HPDE6-E6E7 (cell line): ENCODE results near the gene KASH5.
A peak's percentile ranks its signal among the peaks of the same experiment; 100 is the strongest.

ENCODE experiments used
- DNase-seq: peaks from one replicate; pipeline ENCODE4 v3.0.0; 2011; ENCODE audit warnings: missing footprints; ENCODE audit errors: extremely low spot score

The KASH5 gene, protein sequence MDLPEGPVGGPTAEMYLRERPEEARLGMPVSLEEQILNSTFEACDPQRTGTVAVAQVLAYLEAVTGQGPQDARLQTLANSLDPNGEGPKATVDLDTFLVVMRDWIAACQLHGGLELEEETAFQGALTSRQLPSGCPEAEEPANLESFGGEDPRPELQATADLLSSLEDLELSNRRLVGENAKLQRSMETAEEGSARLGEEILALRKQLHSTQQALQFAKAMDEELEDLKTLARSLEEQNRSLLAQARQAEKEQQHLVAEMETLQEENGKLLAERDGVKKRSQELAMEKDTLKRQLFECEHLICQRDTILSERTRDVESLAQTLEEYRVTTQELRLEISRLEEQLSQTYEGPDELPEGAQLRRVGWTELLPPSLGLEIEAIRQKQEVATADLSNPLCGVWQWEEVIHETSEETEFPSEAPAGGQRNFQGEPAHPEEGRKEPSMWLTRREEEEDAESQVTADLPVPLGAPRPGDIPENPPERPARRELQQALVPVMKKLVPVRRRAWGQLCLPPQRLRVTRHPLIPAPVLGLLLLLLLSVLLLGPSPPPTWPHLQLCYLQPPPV

DNA sequence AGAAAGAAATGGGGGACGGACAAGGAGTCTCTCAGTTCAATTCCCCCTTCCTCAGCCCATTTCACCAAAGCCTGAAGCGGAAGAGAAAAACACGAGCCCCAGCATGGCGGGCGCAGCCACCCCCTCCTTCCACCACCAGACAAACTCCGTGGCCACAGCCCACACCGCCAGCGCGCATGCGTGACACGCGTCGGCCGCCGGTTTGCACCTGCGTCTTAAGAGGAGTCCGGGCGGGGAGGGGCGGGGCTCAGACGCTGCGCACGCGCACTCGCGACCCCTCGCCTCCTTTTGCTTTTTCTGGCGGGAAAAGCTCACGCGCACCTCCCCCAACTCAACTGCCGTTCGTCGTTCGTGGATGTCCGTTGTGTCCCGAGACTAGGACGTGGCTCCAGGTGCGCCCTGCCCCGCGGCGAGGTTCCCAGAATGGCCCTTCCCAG is at the start of gene KASH5:
Gene KASH5 (plus strand): TSS at position 314 of the 437 bp plus-strand sequence. CDS start 2,635 bp downstream, outside the sequence.
- DNase-seq: no peak

DNA sequence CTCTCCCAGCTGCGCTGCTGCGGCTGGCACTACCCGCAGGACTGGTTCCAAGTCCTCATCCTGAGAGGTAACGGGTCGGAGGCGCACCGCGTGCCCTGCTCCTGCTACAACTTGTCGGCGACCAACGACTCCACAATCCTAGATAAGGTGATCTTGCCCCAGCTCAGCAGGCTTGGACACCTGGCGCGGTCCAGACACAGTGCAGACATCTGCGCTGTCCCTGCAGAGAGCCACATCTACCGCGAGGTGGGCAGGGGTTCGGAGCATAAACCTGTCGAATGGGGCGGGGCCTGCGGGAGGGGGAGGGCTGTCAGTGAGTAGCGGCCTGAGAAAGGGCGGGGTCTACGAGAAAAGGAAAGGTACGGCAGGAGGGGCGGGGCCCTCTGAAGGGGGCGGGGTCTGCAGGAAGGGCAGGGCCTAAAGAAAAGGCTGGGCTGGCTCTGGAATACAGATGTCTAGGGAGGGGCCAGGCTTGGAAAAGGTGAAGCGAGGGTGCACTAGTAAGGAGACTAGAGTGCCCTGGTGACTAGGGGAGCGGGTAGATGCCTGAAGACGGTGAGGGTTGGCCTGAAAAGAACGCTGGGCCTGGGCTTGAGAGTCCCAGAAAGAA is 49.3 kb upstream of the KASH5 start:
- DNase-seq: peak; percentile 88

DNA sequence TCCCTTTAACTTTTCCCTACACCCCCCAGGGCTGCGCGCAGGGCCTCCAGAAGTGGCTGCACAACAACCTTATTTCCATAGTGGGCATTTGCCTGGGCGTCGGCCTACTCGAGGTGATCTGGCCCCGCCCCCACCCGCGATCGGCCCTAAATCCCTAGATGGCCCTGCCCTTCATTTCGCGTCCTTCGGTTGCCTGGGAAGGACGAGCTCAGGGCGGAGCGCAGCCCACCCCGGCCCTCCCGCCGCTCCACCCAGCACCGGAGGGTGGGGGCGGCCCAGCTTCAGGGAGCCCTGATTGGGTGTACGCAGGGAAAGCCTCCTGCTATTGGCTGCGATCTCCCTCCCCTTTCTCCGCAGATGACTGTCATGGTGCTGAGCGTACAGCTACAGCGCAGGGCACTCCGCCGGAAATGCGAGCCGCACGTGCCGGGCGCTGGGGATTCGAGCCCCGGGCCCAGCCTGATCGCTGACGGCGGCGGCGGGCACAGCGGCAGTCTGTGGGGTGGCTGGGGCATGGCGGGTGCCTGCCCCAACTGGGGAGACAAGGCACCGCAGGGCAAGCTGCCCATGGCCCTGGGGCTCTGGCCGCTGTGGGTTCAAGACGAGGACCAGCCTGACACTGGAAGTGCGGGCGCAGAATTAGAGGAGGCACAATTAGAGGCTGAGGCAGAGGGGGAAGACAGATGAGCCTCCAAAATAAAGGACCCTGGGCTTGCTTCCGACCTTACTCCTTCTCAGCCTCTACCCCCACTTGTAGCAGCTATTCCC is 48.6 kb upstream of the KASH5 start:
- DNase-seq: peak; percentile 100

DNA sequence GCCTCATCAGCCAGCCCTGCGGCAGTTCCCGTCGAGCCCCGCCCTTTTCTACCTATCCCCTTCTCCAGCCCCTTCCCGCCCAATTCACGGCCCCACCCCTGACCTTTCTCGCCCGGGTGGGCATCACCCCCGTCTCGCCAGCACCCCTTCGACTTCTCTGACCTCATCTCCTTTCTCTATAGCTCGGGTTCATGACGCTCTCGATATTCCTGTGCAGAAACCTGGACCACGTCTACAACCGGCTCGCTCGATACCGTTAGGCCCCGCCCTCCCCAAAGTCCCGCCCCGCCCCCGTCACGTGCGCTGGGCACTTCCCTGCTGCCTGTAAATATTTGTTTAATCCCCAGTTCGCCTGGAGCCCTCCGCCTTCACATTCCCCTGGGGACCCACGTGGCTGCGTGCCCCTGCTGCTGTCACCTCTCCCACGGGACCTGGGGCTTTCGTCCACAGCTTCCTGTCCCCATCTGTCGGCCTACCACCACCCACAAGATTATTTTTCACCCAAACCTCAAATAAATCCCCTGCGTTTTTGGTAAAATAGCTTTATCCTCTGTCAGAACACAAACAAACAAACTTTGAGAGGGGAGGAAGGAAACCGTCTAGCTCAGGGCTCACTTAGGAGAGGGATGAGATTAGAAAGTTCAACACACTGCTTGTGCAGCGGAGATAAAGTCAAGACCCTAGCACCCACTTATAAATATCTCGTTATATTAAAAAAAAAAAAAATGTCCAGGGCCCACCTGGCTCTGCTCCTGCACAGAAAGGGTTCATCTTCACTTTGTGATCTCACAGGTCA is 47.8 kb upstream of the KASH5 start:
- peak; percentile 74 for DNase-seq

DNA sequence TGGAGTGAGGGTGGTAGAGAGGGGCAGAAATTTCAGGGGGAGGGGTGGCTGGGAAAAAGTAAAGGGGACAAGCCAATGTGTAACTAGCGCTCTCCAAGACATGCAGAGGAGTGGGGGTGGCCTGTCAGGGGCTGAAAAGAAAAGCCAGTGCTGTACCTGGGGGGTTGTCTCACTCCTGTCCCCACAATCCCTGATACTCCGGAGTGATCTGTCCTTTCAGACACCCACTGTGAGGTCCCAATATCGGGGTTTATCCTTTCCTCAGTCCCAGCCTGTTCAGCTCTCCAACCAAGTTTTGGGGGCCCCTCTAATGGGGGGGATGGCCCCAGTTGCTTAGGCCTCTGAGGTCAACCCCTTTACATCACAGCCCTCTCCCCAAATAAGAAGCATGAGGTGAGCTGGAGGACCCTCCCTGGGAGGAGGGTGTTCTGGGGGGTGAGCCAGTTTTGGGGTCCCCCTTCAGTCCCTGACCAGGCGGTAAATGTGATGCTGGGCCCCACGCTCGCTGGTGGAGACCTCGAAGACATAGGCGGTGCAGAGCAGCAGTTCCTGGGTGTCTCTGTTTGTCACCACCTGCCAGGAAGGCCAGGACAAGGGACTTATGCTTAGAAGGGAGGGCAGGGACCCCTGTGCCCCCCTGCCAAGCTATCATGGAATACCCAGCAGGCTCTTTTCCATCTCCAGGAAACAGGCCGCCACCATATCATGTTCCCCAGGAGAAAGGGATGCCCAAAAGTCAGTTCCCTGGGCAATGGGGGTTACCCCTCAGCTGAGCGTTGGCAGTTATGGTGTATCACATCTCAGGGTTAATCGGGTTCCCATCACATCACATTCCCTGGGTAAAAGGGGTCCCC is 47.0 kb upstream of the KASH5 start:
- DNase-seq: no peak

DNA sequence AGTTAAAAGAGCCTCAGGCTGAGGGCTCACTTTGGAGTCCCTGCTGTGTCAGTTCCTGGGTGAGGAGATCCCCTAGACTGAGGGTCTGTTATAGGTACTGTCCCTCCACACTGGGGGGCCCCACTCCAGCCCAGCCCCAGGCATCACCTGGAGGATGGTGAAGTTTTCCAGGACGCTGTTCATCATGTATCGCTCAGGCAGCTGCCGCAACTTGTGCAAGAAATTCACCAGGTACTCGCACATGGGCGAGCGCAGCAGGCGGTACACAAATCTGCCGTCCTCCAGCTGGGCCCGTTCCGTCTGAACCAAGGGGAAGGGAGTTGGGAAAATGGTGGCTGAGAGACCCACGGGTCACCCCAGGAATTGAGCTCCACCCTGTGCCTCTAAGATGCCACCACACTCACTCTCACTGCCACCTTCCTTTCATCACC is 45.7 kb upstream of the KASH5 start:
- DNase-seq: no peak

DNA sequence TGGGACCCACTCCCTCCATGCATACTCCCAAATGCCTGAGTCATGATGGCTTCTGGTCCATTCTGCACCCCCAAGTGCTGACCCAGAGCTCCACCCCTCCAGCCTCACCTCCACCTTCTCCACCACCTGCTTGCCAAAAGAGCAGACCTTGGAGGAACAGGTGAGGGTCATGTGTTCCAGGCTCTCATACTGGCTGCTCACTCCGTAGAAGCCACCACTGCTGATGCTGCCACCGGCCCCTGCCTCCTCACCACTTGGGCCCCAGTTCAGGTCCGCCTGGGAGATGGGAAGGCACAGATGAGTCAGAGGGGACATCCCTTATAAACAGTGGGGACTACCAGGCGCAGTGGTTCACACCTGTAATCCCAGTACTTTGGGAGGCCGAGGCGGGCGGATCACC is 44.9 kb upstream of the KASH5 start:
- no peak for DNase-seq

DNA sequence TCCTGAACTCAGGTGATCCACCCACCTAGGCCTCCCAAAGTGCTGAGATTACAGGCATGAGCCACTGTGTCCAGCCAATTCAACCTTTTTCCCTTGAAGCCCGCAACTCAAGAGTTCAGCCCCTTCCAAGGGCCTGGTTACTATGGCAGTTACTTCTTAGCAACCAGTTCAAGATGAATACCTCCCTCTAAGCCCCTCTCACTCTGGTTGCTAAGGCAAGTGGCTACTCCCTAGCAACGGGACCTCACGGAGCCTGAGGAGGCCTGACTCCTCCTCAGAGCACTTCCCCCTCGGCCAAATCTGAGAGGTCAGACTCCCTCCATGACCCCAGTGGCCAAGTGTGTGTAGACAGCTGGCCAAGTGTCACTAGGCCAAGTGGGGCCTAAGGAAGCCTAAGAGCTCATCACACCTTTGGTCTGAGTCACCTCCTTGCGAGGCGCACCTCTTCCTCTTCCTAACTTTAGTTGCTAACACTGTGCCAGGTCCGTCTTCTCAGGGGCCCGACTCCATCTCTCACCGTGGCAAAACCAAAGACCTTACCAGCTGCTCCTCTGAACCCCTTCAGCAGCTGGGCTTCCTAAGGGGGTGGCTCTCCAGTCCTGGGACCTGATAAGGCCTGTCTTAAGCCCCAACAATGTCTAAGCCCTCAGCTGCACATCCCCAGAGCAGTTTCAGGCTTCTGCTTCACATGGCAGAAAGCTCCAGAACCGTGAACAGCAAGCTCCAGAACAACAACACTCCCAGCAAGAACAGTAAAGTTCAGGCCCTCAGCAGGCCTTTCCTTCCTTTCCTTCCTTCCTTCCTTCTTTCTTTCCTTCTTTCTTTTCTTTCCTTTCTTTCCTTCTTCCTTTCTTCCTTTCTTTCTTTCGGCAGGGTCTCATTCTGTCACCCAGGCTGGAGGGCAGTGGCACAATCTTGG is 43.3 kb upstream of the KASH5 start:
- no peak for DNase-seq

DNA sequence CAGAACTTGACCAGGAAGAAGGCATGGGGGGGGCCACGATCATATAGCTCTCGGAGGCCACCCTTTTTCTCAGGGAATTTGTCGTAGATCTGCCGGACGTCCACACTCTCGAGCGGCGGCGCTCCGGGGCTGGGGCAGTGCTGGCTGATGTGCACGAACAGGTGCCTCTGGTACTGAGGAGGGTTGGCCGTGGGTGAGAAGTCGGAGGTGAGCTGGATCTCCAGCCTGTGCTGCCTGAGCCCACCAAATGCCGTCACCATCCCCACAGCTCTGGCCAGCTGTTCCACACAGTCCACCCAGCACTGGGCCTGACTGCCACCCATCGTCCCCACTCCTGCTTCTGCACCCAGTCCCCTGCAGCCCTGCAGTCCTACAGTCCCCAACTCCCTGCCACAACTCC is 40.9 kb upstream of the KASH5 start:
- no peak for DNase-seq

DNA sequence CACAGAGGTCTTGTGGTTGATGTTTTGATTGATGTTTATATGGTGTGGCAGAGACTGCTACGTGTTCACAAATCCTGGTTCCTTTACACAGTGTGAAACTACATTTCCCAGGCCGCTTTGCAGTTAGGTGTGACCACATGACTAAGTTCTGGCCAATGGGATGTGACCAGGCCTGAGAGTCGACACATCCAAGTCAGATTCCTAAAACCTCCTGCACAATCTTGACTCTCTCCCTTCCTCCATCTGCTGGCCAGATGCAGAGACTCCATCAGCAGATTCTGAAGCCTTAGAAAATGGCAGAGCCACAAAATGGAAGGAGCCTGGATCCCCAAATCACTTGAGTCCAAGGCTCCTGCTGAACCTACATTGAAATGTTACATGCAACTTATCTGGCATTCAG is 40.2 kb upstream of the KASH5 start:
- DNase-seq: peak; percentile 55

DNA sequence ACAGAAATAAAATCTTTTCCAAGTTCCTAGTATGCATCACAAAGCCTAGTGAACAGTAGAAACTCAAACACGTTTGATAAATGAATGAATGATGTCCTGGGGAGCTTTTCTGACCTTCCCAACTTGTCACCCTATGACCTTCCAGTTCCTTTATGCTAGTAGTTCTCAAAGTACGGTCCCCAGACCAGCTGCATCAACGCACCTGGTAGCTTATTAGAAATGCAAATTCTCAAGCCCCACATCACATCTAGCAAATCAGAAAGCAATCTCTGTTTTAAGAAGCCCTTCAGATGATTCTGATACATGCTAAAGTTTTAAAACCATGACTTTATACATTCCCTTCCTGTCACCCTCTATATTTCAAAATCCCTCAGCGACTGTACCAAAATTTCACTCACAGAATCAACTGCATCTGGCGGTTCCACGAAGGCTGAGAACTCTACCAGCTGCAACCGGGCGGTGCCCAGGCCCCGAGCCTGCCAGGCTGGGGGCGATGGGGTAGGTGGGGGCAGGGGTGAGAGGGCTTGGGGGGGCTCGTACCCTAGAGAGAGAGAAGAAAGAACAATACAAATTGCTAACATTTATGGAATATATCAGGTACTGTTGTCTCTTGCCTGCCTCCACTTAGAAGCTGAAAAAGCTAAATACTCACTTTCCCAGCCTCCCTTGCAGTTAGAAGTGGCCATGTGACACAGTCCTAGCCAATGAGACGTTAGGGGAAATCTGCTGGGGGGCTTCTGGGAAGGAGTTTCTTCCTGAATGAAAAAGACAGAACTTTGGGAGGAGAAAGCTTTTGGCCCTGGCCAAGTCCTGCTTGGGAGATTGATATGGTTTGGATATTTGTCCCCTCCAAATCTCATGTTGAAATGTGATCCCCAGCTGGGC is 39.5 kb upstream of the KASH5 start:
- no peak for DNase-seq

DNA sequence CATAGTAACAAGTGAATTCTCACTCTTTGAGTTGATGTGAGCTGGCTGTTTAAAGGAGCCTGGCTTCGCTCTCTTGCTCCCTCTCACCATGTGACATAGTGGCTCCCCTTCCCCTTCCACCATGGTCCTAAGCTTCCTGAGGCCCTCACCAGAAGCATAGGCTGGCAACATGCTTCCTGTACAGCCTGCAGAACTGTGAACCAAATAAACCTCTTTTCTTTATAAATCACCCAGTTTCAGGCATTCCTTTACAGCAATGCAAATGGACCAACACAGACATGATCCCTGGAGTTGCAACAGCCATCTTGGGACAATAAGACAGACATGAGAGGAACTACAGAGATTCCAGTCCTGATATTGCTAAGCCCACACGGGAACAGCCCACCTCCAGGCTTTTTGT is 38.5 kb upstream of the KASH5 start:
- no peak for DNase-seq

DNA sequence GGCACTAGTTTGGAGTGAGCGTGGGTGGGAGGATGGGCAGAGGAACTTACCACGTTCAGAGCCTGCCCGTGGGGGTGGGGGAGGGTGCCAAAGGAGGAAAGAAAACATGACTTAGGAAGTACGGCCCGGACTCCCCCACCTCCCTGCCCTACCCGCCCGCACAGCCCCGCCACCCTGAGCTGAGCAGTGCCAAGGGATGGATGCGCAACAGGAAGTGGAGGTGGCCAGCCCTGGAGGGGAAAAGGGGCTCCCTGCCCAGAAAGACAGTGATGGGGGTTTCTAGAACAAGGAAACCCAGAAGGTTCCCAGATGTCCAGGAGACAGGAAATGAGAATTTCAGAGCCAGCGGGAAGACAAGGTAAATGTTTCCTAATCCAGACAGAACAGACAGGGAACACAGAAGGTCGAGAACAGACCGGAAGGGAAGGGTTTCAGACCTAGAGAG is 32.1 kb upstream of the KASH5 start:
- DNase-seq: no peak

DNA sequence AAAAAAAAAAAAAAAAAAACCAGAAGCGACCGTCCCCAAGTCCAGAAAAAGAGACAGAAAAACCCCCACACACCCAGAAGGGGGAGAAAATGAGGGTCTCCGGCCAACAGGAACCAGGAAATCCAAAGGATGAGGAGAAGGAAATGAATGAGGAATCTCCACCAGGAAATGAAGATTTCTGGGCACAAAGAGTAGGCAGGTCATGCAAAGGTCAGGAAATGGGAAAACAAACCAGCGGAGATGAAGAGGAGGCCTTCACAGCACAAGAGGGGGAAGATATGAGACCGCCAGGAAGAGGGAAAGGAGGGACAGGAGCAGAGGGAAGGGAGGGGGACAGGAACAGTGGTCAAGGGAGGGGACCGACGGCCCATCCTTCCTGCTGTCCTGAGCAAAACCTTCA is 31.7 kb upstream of the KASH5 start:
- DNase-seq: no peak

DNA sequence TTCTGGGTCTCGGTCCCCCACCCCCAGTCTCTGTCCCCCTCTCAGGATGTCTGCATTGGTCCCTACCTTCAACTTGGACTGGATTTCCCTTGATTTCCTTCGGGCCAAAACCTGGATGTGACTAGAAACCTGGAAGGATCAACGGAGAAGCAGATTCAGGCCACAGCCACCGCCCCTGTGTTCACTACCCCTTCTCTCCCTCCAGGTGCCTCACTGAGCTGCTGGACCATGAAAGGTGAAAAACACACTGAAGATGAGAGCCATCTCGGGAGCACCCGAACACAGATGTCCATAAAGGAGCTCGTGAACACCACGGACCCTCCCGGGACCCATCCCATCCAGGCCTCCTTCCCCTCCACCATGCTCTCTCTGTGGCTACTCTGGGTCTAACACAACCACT is 30.9 kb upstream of the KASH5 start:
- no peak for DNase-seq

DNA sequence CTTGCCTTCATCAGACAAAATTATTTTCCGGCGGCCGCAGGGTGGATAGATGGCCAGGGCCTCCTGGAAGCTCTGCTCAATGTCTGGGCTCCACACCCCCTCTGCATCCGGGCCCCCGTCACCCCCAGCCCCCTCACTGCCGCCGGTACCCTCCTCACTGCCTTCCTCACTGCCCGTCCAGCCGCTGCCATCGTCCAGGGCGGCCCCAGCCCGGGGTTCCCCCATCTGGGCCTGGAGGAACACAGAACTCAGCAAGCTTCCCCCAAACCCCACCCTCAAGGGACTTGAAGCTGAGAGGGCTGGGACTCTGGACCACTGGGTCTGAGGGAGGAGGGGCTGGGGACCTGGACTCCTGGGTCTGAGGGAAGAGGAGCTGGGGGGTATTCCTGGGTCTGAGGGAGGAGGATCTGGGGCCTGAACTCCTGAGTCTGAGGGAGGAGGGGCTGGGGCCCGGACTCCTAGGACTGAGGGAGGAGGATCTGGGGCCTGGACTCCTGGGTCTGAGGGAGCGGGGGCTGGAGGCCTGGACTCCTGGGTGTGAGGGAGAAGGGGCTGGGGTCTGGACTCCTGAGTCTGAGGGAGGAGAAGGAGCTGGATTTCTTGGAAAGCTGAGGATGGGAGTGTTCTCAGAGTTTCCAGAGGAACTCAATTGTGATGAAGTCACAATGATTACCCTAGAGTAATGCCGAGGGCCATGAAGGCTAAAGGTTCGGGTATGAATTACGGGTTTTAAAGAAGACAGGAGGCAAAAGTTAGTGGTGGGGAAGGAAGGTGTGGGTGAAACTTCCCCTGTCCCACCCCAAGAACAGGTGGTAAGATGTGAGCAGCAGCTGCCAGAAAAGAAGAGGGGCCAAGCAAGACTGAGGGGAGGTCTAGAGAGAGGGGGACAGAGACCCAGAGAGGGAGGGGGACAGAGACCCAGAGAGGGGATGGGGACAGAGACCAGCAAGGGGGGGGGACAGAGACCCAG is 27.9 kb upstream of the KASH5 start:
- DNase-seq: no peak

DNA sequence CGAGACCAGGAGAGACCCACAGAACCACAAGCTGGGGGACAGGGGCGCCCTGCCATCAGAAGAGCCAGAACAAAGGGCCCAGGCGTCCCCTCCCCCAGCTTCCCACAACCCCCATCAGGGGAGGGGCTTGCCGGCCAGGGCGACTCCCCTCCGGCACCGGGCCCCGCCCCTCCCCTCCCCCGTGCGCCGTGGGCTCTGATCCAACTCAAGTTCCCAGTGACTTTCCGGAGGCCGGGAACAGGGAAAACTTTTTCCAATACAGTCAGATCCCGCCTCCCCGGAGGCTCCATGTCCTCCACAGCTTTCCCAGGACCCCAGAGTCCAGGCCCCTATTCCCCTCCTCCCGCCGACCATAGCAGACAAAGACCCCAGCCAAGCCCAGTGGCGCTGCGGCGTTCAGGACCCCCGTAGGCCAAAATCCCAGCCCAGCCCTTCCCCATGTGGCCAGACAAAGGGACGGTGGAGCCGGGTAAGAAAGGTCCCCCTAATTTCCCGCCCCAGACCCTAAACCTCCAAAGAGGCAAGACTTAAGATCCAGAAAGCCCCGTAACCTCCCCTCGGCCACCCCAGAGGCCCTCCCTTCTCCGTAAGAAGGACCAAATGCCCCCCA is 26.5 kb upstream of the KASH5 start:
- peak; percentile 17 for DNase-seq
